HUES64 (cell line): Measurements from ENCODE around the gene OPCML.

Source experiments
- H3K27ac ChIP-seq: 2 replicates; pipeline ENCODE4 v1.7.0; 2013; ENCODE audit warnings: low read depth, low read length, inconsistent platforms
- H3K27me3 ChIP-seq: 2 replicates; pipeline ENCODE4 v1.6.1; 2013; ENCODE audit warnings: mild to moderate bottlenecking, low read length; ENCODE audit not compliant: insufficient read depth
- H3K36me3 ChIP-seq: 2 replicates; pipeline ENCODE4 v1.6.1; 2013; ENCODE audit warnings: mild to moderate bottlenecking, low read length; ENCODE audit not compliant: insufficient read depth
- H3K4me1 ChIP-seq: 2 replicates; pipeline ENCODE4 v1.6.1; 2013; ENCODE audit warnings: mild to moderate bottlenecking, low read length, moderate library complexity; ENCODE audit not compliant: insufficient read depth
- H3K4me3 ChIP-seq: 2 replicates; pipeline ENCODE4 v1.5.1; 2013; ENCODE audit warnings: mild to moderate bottlenecking, low read length, moderate library complexity
- H3K9ac ChIP-seq: 2 replicates; pipeline ENCODE4 v1.6.1; 2013; ENCODE audit warnings: mild to moderate bottlenecking, low read depth, low read length
- H3K9me3 ChIP-seq: 2 replicates; pipeline ENCODE4 v1.6.1; 2013; ENCODE audit warnings: low read depth, low read length; ENCODE audit not compliant: insufficient read depth
- WGBS: fragments of 150-250, 120-280 bp; methylation state at CpG from one replicate; pipeline ENCODE4 v1.1.7; 2013; ENCODE audit warnings: missing lambda C conversion rate; 5-methylcytosine and 5-hydroxymethylcytosine counted together

Gene OPCML

DNA sequence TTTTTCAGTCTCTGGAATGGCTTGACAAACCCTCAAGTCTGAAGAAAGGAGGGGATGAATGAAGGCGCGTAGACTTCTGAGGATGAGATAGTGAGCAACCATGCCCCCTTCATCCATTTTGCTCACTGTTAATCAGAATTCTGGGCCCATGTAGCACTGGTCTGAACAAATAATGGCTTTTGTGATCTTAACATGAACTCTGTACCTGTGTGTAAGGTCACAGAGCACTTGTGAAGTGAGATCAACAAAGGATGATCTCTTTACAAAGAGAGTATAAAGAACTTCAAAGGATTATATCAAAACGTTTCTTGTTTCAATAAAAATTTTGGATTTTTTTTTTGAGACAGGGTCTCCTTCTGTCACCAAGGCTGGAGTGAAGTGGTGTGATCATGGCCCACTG is 976.7 kb downstream of the OPCML start:
- no peak overlapping the region for H3K4me3 ChIP-seq
- no peaks in the 10 kb centered on the region for H3K27me3 ChIP-seq
- no peaks in the 10 kb centered on the region for H3K9me3 ChIP-seq
- H3K9ac ChIP-seq = no peak overlapping the region
- no peaks in the 10 kb centered on the region for H3K36me3 ChIP-seq
- WGBS = 92% methylated on average over 3 of the region's 3 CpGs
- no peaks in the 10 kb centered on the region for H3K4me1 ChIP-seq
- H3K27ac ChIP-seq = no peak overlapping the region

DNA sequence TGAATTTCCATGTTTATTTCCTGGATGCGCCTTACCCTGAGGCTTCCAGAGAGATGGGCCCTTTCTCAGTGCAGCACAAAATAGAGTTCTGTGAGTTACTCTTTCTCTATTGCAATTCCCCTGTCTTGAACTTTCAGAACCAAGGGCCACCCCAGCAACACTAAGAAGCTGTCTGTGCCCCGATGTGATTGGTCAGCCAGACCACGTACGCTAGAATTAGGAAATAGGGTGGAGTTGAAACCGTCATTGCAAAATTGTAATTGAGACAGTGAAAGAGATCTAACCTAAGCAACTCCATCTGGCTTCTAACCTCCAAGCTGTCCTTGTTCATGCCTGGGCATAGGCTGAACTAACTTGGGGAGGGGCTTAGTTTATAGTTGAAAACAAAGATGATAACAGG is 981.3 kb downstream of the OPCML start:
- WGBS = 96% methylated on average over 5 of the region's 5 CpGs
- H3K36me3 ChIP-seq = no peaks in the 10 kb centered on the region
- no peaks in the 10 kb centered on the region for H3K4me1 ChIP-seq
- no peaks in the 10 kb centered on the region for H3K27me3 ChIP-seq
- H3K27ac ChIP-seq = no peak overlapping the region
- H3K9me3 ChIP-seq = no peaks in the 10 kb centered on the region
- H3K4me3 ChIP-seq = no peak overlapping the region
- no peak overlapping the region for H3K9ac ChIP-seq

DNA sequence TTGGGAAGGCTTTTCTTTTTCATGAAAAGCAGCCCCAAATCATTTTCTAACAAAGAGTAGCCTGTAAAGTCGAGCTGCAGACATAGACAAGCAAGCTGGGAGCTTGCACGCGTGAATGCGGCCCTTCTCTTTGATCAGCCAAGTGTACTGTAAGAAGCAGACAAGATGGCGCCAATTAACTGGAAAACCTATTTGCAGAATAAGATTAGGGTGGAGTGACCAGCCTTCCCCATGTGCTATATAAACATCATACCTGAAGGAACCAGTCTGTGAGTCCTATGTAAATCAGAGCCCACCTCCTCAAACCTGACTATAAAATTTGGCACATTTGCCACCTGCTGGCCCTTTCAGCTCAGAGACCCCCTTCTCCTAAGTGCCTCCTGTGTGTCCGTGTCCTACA is 982.7 kb downstream of the OPCML start:
- no peak overlapping the region for H3K4me3 ChIP-seq
- H3K36me3 ChIP-seq = no peaks in the 10 kb centered on the region
- H3K9ac ChIP-seq = no peak overlapping the region
- H3K27me3 ChIP-seq = no peaks in the 10 kb centered on the region
- WGBS = 97% methylated on average over 6 of the region's 6 CpGs
- H3K4me1 ChIP-seq = no peaks in the 10 kb centered on the region
- H3K9me3 ChIP-seq = no peaks in the 10 kb centered on the region
- H3K27ac ChIP-seq = no peak overlapping the region

- WGBS = 92% methylated on average over 7 of the region's 7 CpGs
- no peak overlapping the region for H3K9ac ChIP-seq
These were observed 983.3 kb downstream of the OPCML start for GRCh38 chr11:132549001-132549400.

GRCh38 chr11:132544007-132544406 is 988.3 kb downstream of the OPCML start:
- H3K9ac ChIP-seq = no peak overlapping the region
- no peaks in the 10 kb centered on the region for H3K9me3 ChIP-seq
- H3K4me3 ChIP-seq = no peak overlapping the region
- no peaks in the 10 kb centered on the region for H3K36me3 ChIP-seq
- no peaks in the 10 kb centered on the region for H3K27me3 ChIP-seq
- 95% methylated on average over 5 of the region's 5 CpGs for WGBS
- H3K4me1 ChIP-seq = no peaks in the 10 kb centered on the region
- H3K27ac ChIP-seq = no peak overlapping the region

More at GRCh38 chr11:132549001-132549400, 983.3 kb downstream of the OPCML start:
- no peak overlapping the region for H3K27ac ChIP-seq
- H3K4me3 ChIP-seq = no peak overlapping the region
- H3K4me1 ChIP-seq = no peaks in the 10 kb centered on the region
- H3K36me3 ChIP-seq = no peaks in the 10 kb centered on the region
- no peaks in the 10 kb centered on the region for H3K9me3 ChIP-seq
- no peaks in the 10 kb centered on the region for H3K27me3 ChIP-seq

GRCh38 chr11:132541794-132542193 is 990.5 kb downstream of the OPCML start:
- no peak overlapping the region for H3K27ac ChIP-seq
- no peaks in the 10 kb centered on the region for H3K4me1 ChIP-seq
- H3K9ac ChIP-seq = no peak overlapping the region
- H3K9me3 ChIP-seq = no peaks in the 10 kb centered on the region
- no peaks in the 10 kb centered on the region for H3K27me3 ChIP-seq
- H3K4me3 ChIP-seq = no peak overlapping the region
- 99% methylated on average over 2 of the region's 2 CpGs for WGBS
- no peaks in the 10 kb centered on the region for H3K36me3 ChIP-seq

- no peaks in the 10 kb centered on the region for H3K9me3 ChIP-seq
- H3K27ac ChIP-seq = no peak overlapping the region
- 53% methylated on average over 2 of the region's 2 CpGs for WGBS
- H3K4me3 ChIP-seq = no peak overlapping the region
- no peak overlapping the region for H3K9ac ChIP-seq
- no peaks in the 10 kb centered on the region for H3K27me3 ChIP-seq
- H3K36me3 ChIP-seq = no peaks in the 10 kb centered on the region
- no peaks in the 10 kb centered on the region for H3K4me1 ChIP-seq
These were observed 991.7 kb downstream of the OPCML start for GRCh38 chr11:132540581-132540980.

DNA sequence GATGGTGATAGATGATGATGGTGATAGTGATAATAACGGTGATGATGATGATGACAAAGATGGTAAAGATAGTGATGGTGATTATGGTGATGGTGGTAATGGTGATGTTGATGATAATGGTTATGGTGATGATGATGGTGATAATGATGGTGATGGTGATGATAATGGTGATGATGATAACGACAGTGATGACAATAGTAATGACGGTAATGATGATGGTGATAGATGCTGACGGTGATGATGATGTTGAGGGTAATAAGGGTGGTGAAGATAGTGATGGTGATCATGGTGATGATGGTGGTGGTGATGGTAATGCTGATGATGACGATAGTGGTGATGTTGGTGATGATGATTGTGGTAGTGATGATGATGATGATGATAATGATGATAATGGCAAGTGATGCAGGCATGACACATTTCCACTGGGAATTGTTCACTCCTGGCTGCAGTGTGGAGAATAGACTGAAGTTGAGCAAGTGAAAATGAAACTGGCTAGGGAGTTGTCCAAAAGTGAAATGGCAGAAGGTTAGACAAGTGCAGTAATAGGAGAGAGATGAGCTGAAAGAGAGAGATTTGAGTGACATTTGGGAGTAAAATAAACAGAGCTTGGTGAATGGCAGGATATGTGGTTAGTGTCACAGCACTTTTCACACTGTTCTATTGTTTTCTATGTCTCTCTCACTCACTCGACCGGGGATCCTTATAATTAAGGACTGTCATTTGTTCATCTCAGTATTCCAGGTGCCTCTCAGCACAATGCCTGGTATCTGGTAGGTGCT is 992.5 kb downstream of the OPCML start:
- Histone ChIP-seq H3K36me3 (no peaks in the 10 kb centered on the region), H3K27ac (no peak overlapping the region), H3K4me3 (no peak overlapping the region), H3K27me3 (no peaks in the 10 kb centered on the region), H3K4me1 (no peaks in the 10 kb centered on the region), H3K9ac (no peak overlapping the region), H3K9me3 (no peaks in the 10 kb centered on the region)
- 89% methylated on average over 7 of the region's 7 CpGs for WGBS

DNA sequence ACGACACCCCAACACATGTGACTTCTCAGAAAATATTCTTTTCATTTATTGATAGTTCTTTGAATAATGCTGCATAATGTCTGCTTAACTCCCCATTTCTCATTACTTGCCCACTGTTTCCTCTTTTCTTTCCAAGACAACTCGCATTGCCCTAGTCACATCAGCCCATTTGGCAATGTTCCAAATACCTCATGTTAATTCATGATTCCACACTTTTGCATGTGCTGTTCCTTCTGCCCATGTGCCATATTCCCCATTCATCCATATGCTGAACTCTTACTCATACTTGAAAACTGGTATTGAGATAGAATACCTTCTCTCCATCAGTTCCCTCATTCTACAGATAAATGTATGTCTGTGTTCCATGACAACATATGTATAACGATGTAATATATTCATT is 993.7 kb downstream of the OPCML start:
- H3K27ac ChIP-seq = no peak overlapping the region
- no peaks in the 10 kb centered on the region for H3K9me3 ChIP-seq
- H3K4me3 ChIP-seq = no peak overlapping the region
- no peak overlapping the region for H3K9ac ChIP-seq
- 95% methylated on average over 1 of the region's 3 CpGs for WGBS
- H3K27me3 ChIP-seq = no peaks in the 10 kb centered on the region
- no peaks in the 10 kb centered on the region for H3K36me3 ChIP-seq
- no peaks in the 10 kb centered on the region for H3K4me1 ChIP-seq

- no peaks in the 10 kb centered on the region for H3K27me3 ChIP-seq
- 82% methylated on average over 2 of the region's 2 CpGs for WGBS
These were observed 996.5 kb downstream of the OPCML start for GRCh38 chr11:132535830-132536229.

GRCh38 chr11:132531921-132532320 is 1000.4 kb downstream of the OPCML start:
- Histone ChIP-seq H3K4me1 (peaks cover 2% of the 10 kb centered on the region; the same call in 1 of the 2 replicates), H3K9ac (no peak overlapping the region), H3K36me3 (no peaks in the 10 kb centered on the region), H3K9me3 (no peaks in the 10 kb centered on the region), H3K27ac (no peak overlapping the region), H3K27me3 (no peaks in the 10 kb centered on the region), H3K4me3 (no peak overlapping the region)
- 94% methylated on average over 6 of the region's 6 CpGs for WGBS

More at GRCh38 chr11:132535830-132536229, 996.5 kb downstream of the OPCML start:
- Histone ChIP-seq H3K4me1 (peaks cover 2% of the 10 kb centered on the region; the same call in 1 of the 2 replicates), H3K4me3 (no peak overlapping the region), H3K36me3 (no peaks in the 10 kb centered on the region), H3K9ac (no peak overlapping the region), H3K27ac (no peak overlapping the region), H3K9me3 (no peaks in the 10 kb centered on the region)

DNA sequence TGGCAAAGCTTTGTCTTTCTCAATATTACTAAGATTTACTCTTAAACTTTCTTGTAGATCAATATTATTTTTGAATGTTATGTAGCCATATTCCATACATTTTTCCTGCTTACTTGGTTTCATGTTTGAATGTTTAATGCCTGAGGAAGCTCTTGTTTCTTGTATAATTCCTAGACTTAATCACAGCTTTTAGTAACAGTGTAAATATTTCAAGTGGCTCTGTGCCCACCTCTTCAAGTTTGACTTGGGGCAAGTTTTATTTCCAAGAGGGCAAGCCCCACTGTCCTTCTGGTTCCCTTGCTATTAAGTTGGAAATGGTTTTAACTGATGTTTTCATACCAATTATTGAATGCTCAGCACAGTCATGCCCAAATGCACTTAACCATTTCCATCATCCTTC is 1004.1 kb downstream of the OPCML start:
- H3K9me3 ChIP-seq = no peaks in the 10 kb centered on the region
- no peaks in the 10 kb centered on the region for H3K36me3 ChIP-seq
- peaks cover 2% of the 10 kb centered on the region; the same call in 1 of the 2 replicates for H3K4me1 ChIP-seq
- H3K4me3 ChIP-seq = no peak overlapping the region
- H3K27ac ChIP-seq = no peak overlapping the region
- no peak overlapping the region for H3K9ac ChIP-seq
- no peaks in the 10 kb centered on the region for H3K27me3 ChIP-seq
